Mesothelial cell of epicardium (in vitro differentiated cells): Measurements from ENCODE around the gene CORIN. TPM values are rescaled to one million over a fixed set of nuclear protein-coding genes. Genes with fewer than 3 reads are reported as not detected.

ENCODE experiments used
- DNase-seq, 2 experiments: peaks; one replicate each; pipeline ENCODE4 v3.0.0; 2021; ENCODE audit warnings: low spot score in 2 of 2; ENCODE audit not compliant: unreplicated experiment in 2 of 2
- H3K27ac Mint-ChIP-seq: 2 replicates; pipeline ENCODE4 v1.8.0; 2021; ENCODE audit warnings: mixed read lengths
- H3K27me3 Mint-ChIP-seq: 2 replicates; pipeline ENCODE4 v1.8.0; 2021; ENCODE audit warnings: low read depth, mixed read lengths
- H3K36me3 Mint-ChIP-seq: 2 replicates; pipeline ENCODE4 v1.8.0; 2021; ENCODE audit warnings: mixed read lengths
- H3K4me1 Mint-ChIP-seq: 2 replicates; pipeline ENCODE4 v1.8.0; 2021; ENCODE audit warnings: mixed read lengths
- H3K4me3 Mint-ChIP-seq: 2 replicates; pipeline ENCODE4 v1.8.0; 2021; ENCODE audit warnings: mild to moderate bottlenecking, moderate library complexity, mixed read lengths
- H3K9me3 Mint-ChIP-seq: 2 replicates; pipeline ENCODE4 v1.8.0; 2021; ENCODE audit warnings: mixed read lengths
- total RNA-seq: library from RNA; stranded (reverse); gene quantifications from 3 replicates; pipeline ENCODE4 v1.2.1, GENCODE V29; 2021
- TF ChIP-seq, protein P1 (sequence below): fragments of 200-600 bp; sonication (generic); IDR thresholded peaks from one replicate; pipeline ENCODE4 v1.5.0; 2021; ENCODE audit warnings: antibody characterized with exemption; ENCODE audit not compliant: unreplicated experiment

CORIN gene
- total RNA-seq, 1 donor from 2014 or later = 1.5 TPM

DNA sequence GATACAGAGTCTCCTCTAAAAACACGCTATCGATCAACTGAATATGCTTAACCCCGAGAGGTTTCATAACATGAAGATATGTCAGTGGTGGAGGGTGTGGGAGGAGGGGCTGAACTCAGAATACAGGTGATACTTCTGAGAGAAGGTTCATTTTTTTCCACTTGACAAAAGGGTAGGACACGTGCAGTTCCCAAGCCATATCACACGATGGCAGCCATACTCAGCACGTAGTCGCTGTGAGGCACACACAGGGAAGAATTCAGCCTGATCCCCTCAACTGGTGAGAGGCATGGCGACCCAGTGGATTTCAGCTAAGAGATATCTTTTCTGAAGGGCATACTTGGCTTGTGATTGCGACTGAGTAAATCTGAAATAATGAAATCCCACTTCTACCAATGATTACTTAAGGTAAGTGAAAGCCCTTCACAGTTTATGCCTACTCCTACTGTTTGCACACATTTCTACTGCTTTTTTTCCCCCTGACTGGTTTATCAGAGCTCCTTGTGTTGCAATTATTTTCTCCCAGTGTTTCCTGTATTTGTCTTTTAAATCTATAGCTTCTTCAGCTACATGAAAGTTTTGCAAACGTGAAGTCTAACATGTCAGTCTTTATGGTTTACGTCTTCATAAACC, 133.1 kb downstream of the CORIN start:
- Mint-ChIP-seq H3K27ac (peak overlapping the region; percentile 2), H3K36me3 (no peaks in the 10 kb centered on the region), H3K4me1 (peaks cover 25% of the 10 kb centered on the region), H3K27me3 (no peaks in the 10 kb centered on the region), H3K4me3 (no peak overlapping the region), H3K9me3 (no peaks in the 10 kb centered on the region)
- TF ChIP-seq, protein P1, sequence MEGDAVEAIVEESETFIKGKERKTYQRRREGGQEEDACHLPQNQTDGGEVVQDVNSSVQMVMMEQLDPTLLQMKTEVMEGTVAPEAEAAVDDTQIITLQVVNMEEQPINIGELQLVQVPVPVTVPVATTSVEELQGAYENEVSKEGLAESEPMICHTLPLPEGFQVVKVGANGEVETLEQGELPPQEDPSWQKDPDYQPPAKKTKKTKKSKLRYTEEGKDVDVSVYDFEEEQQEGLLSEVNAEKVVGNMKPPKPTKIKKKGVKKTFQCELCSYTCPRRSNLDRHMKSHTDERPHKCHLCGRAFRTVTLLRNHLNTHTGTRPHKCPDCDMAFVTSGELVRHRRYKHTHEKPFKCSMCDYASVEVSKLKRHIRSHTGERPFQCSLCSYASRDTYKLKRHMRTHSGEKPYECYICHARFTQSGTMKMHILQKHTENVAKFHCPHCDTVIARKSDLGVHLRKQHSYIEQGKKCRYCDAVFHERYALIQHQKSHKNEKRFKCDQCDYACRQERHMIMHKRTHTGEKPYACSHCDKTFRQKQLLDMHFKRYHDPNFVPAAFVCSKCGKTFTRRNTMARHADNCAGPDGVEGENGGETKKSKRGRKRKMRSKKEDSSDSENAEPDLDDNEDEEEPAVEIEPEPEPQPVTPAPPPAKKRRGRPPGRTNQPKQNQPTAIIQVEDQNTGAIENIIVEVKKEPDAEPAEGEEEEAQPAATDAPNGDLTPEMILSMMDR = no peak
- peak in 1 of 2 experiments; percentile 39 for DNase-seq

DNA sequence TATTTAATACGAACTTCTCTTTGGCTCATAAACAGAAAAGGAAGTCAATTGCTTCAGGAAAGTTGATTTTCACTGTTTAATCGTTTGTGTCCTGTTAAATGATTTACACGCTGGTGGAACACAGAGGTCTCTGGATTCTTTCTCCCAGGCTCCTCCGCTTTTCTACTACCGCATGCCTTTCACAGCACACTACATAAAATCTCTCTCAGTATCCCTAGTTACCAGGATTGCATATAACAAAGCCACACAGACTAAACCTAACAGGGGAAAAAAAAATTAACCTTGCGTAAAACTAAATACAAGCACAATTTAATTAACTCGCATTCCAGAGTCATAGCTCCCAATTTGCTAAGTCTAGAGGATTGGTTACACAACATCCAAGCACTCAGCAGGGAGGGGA, 133.9 kb downstream of the CORIN start:
- Mint-ChIP-seq H3K4me3 (no peak overlapping the region), H3K4me1 (peaks cover 25% of the 10 kb centered on the region), H3K27me3 (no peaks in the 10 kb centered on the region), H3K36me3 (no peaks in the 10 kb centered on the region), H3K9me3 (no peaks in the 10 kb centered on the region), H3K27ac (no peak overlapping the region)
- no peak for DNase-seq
- TF ChIP-seq, protein P1 = no peak

DNA sequence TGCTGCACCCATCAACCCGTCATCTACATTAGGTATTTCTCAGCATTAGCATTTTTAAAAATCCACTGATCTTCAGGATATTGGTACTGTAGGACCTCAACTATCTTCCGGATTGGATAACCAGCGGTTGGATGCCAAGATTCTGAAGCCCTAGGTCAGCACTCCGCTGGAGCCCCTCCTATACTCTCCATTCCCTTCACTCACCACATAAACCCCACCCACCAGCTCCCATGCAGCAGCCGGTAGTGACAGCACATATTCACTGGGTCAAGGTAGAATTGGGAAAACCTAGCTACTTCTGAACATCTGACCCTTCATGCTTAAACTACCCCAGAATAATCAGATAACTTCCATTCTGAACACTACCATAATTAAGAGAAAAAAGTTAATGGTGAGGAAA, 134.9 kb downstream of the CORIN start:
- Mint-ChIP-seq H3K27me3 (no peaks in the 10 kb centered on the region), H3K4me3 (no peak overlapping the region), H3K4me1 (peaks cover 25% of the 10 kb centered on the region), H3K9me3 (no peaks in the 10 kb centered on the region), H3K36me3 (no peaks in the 10 kb centered on the region), H3K27ac (no peak overlapping the region)
- TF ChIP-seq, protein P1 = no peak
- no peak for DNase-seq

DNA sequence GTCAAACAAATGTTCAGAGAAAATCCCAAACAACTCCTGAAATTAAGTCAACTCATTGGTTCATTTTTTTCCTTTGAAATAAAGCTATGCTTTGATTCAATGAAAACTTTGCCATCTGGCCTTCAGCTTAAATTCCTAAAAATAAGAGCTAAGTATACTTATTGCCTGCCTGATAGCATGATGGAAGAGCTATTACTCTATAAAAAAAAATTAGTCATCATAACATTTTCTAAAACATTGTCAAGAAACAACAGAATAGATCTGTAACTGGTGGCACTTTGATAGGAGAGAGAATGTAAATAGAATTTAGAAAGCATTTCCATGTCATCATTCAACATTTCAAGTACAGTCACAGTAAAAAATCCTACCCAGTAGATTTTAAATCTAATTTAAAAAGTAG, 136.6 kb downstream of the CORIN start:
- Mint-ChIP-seq H3K36me3 (no peaks in the 10 kb centered on the region), H3K27ac (peak overlapping the region; percentile 65), H3K27me3 (no peaks in the 10 kb centered on the region), H3K4me1 (peaks cover 25% of the 10 kb centered on the region), H3K9me3 (no peaks in the 10 kb centered on the region), H3K4me3 (no peak overlapping the region)
- TF ChIP-seq, protein P1 = no peak
- no peak for DNase-seq

DNA sequence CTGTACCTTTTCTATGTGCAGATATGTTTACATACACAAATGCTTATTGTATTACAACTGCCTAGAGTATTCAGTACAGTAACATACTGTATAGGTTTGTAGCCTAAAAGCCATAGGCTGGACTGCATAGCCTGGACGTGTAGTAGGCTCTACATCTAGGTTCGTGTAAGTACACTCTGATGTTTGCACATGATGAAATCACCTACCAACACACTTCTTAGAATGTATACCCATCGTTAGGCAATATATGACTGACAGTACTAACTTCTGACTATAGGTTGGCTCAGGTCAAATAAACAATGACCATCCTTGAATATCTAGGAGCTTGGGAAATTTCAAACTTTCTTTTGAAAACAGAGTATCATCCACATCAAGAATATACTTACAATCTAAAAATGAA, 139.0 kb downstream of the CORIN start:
- no peak for DNase-seq
- Mint-ChIP-seq H3K9me3 (no peaks in the 10 kb centered on the region), H3K36me3 (no peaks in the 10 kb centered on the region), H3K4me1 (peaks cover 18% of the 10 kb centered on the region), H3K27me3 (no peaks in the 10 kb centered on the region), H3K4me3 (no peak overlapping the region), H3K27ac (no peak overlapping the region)
- TF ChIP-seq, protein P1 = no peak

DNA sequence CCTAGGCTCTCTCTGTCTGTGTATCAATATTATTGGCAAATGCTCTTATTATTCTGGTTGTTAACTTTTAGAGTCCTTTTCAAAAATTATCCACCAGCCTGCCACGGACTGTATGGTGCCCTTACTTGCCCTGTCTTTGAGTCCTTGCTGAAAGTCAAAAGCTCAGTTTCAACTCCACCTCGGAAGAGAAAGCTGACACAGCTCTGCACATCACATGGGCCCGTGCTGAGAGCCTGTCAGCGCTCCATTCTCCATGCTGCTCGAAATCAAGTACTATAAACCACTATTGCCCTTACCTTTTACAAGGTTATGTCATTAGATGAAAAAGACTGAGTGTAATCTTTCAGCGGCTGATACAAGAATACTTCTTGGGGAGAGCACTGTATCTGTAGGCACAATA, 141.0 kb downstream of the CORIN start:
- H3K27me3 Mint-ChIP-seq = no peaks in the 10 kb centered on the region
- no peak overlapping the region for H3K4me3 Mint-ChIP-seq
- H3K36me3 Mint-ChIP-seq = no peaks in the 10 kb centered on the region
- H3K4me1 Mint-ChIP-seq = peaks cover 28% of the 10 kb centered on the region
- TF ChIP-seq, protein P1 = no peak
- DNase-seq = no peak
- H3K27ac Mint-ChIP-seq = no peak overlapping the region
- no peaks in the 10 kb centered on the region for H3K9me3 Mint-ChIP-seq
